H9 (cell line): Measurements from ENCODE around the gene TTBK1. TPM values are rescaled to one million over a fixed set of nuclear protein-coding genes. Genes with fewer than 3 reads are reported as not detected.

ENCODE experiments used
- DNase-seq: peaks from one replicate; pipeline ENCODE4 v3.0.0-alpha.2; 2017
- H2AFZ ChIP-seq: one replicate; pipeline ENCODE4 v1.6.1; 2013; ENCODE audit warnings: mild to moderate bottlenecking, low read length, control low read depth, moderate library complexity
- H2AK5ac ChIP-seq: 2 replicates; pipeline ENCODE4 v1.6.1; 2013; ENCODE audit warnings: low read length, control low read depth, mixed read lengths; ENCODE audit not compliant: insufficient read length
- H2BK120ac ChIP-seq: one replicate; pipeline ENCODE4 v1.6.1; 2013; ENCODE audit warnings: low read depth, mild to moderate bottlenecking, low read length, control low read depth, inconsistent platforms; ENCODE audit not compliant: poor library complexity, severe bottlenecking
- H2BK12ac ChIP-seq: 2 replicates; pipeline ENCODE4 v1.6.1; 2013; ENCODE audit warnings: low read length, control low read depth, mixed read lengths, low read depth; ENCODE audit not compliant: insufficient read length
- H2BK15ac ChIP-seq: 2 replicates; pipeline ENCODE4 v1.6.1; 2013; ENCODE audit warnings: low read depth, low read length, control low read depth
- H2BK20ac ChIP-seq: one replicate; pipeline ENCODE4 v1.6.1; 2013; ENCODE audit warnings: low read depth, mild to moderate bottlenecking, low read length, control low read depth, inconsistent platforms; ENCODE audit not compliant: poor library complexity, severe bottlenecking
- H2BK5ac ChIP-seq: 2 replicates; pipeline ENCODE4 v1.6.1; 2013; ENCODE audit warnings: low read length, control low read depth, mixed read lengths; ENCODE audit not compliant: insufficient read length
- H3K14ac ChIP-seq: 2 replicates; pipeline ENCODE4 v1.6.1; 2013; ENCODE audit warnings: low read length, control low read depth; ENCODE audit not compliant: insufficient read depth
- H3K18ac ChIP-seq: 2 replicates; pipeline ENCODE4 v1.6.1; 2013; ENCODE audit warnings: low read depth, mild to moderate bottlenecking, mixed read lengths, low read length, control low read depth; ENCODE audit not compliant: insufficient read length
- H3K23ac ChIP-seq: 2 replicates; pipeline ENCODE4 v1.6.1; 2013; ENCODE audit warnings: low read length, control low read depth, mixed read lengths, low read depth; ENCODE audit not compliant: insufficient read length
- H3K23me2 ChIP-seq: 2 replicates; pipeline ENCODE4 v1.6.1; 2013; ENCODE audit warnings: low read depth, mild to moderate bottlenecking, mixed read lengths, low read length, control low read depth; ENCODE audit not compliant: insufficient read length, poor library complexity, severe bottlenecking
- H3K27ac ChIP-seq: 2 replicates; pipeline ENCODE4 v1.5.1; 2013; ENCODE audit warnings: low read length, control low read depth, mixed read lengths, low read depth; ENCODE audit not compliant: insufficient read length
- H3K27me3 ChIP-seq: 2 replicates; pipeline ENCODE4 v1.6.1; 2013; ENCODE audit warnings: low read length, control low read depth, inconsistent platforms; ENCODE audit not compliant: insufficient read depth
- H3K4ac ChIP-seq: 2 replicates; pipeline ENCODE4 v1.6.1; 2013; ENCODE audit warnings: low read depth, mild to moderate bottlenecking, control low read depth, inconsistent platforms, low read length, moderate library complexity
- H3K4me1 ChIP-seq: 2 replicates; pipeline ENCODE4 v1.6.1; 2013; ENCODE audit warnings: low read length, control low read depth, inconsistent platforms; ENCODE audit not compliant: insufficient read depth
- H3K4me2 ChIP-seq: 2 replicates; pipeline ENCODE4 v1.6.1; 2013; ENCODE audit warnings: low read length, control low read depth, mixed read lengths; ENCODE audit not compliant: insufficient read length, insufficient read depth
- H3K56ac ChIP-seq: 2 replicates; pipeline ENCODE4 v1.6.1; 2013; ENCODE audit warnings: low read depth, mild to moderate bottlenecking, mixed read lengths, low read length, control low read depth; ENCODE audit not compliant: insufficient read length
- H3K79me1 ChIP-seq: 2 replicates; pipeline ENCODE4 v1.6.1; 2013; ENCODE audit warnings: low read depth, mild to moderate bottlenecking, moderate library complexity, low read length, control low read depth, inconsistent platforms; ENCODE audit not compliant: insufficient read depth, poor library complexity, severe bottlenecking
- H3K79me2 ChIP-seq: 2 replicates; pipeline ENCODE4 v1.6.1; 2013; ENCODE audit warnings: low read length, control low read depth, inconsistent platforms; ENCODE audit not compliant: insufficient read depth
- H3K9ac ChIP-seq: 2 replicates; pipeline ENCODE4 v1.6.1; 2013; ENCODE audit warnings: low read length, control low read depth, mixed read lengths; ENCODE audit not compliant: insufficient read length; ENCODE audit errors: extremely low read depth
- H3K9me3 ChIP-seq: one replicate; pipeline ENCODE4 v1.6.1; 2013; ENCODE audit warnings: low read depth, low read length, inconsistent platforms; ENCODE audit not compliant: control insufficient read depth
- H3T11ph ChIP-seq: one replicate; pipeline ENCODE4 v1.6.1; 2013; ENCODE audit warnings: mild to moderate bottlenecking, low read length, control low read depth, inconsistent platforms
- H4K20me1 ChIP-seq: one replicate; pipeline ENCODE4 v1.6.1; 2013; ENCODE audit not compliant: control insufficient read depth, insufficient read length, insufficient read depth
- H4K5ac ChIP-seq: 2 replicates; pipeline ENCODE4 v1.6.1; 2013; ENCODE audit warnings: low read depth, mild to moderate bottlenecking, mixed read lengths, low read length, control low read depth; ENCODE audit not compliant: insufficient read length
- H4K8ac ChIP-seq: replicated peaks from 2 replicates; pipeline ENCODE4 v1.6.1; 2013; ENCODE audit warnings: low read length, control low read depth, mixed read lengths, low read depth; ENCODE audit not compliant: insufficient read length
- H4K91ac ChIP-seq: 2 replicates; pipeline ENCODE4 v1.6.1; 2013; ENCODE audit warnings: low read depth, mild to moderate bottlenecking, moderate library complexity, mixed read lengths, low read length, control low read depth; ENCODE audit not compliant: insufficient read length
- H3K27ac Mint-ChIP-seq, 3 experiments: 2 replicates in 2 of 3; 3 replicates in 1 of 3; pipeline ENCODE4 v1.8.0; 2020 to 2021; ENCODE audit warnings: mixed read lengths in 3 of 3, mild to moderate bottlenecking in 1 of 3, moderate library complexity in 1 of 3
- H3K27me3 Mint-ChIP-seq: 2 replicates; pipeline ENCODE4 v1.8.0; 2021; ENCODE audit warnings: low read depth, mild to moderate bottlenecking, moderate library complexity, mixed read lengths
- H3K36me3 Mint-ChIP-seq, 3 experiments: 2 replicates in 2 of 3; 3 replicates in 1 of 3; pipeline ENCODE4 v1.8.0; 2020 to 2021; ENCODE audit warnings: low read depth in 3 of 3, mixed read lengths in 3 of 3; ENCODE audit not compliant: insufficient read depth in 1 of 3
- H3K4me1 Mint-ChIP-seq, 2 experiments: 2 replicates each; pipeline ENCODE4 v1.8.0; 2020; ENCODE audit warnings: mixed read lengths in 2 of 2
- H3K4me3 Mint-ChIP-seq, 2 experiments: 2 replicates in 1 of 2; 3 replicates in 1 of 2; pipeline ENCODE4 v1.8.0; 2020 to 2021; ENCODE audit warnings: mild to moderate bottlenecking in 2 of 2, mixed read lengths in 2 of 2, moderate library complexity in 1 of 2
- H3K9me3 Mint-ChIP-seq, 2 experiments: 2 replicates in 1 of 2; 3 replicates in 1 of 2; pipeline ENCODE4 v1.8.0; 2020; ENCODE audit warnings: mild to moderate bottlenecking in 2 of 2, mixed read lengths in 2 of 2, moderate library complexity in 1 of 2
- WGBS: extraction: QIAGEN DNeasy Blood & Tissue Kit; methylation state at CpG from one replicate; pipeline ENCODE4 v1.1.7; 2013; ENCODE audit warnings: missing lambda C conversion rate, low lambda C conversion rate, mixed read lengths; ENCODE audit not compliant: insufficient read length; ENCODE audit errors: extremely low coverage; 5-methylcytosine and 5-hydroxymethylcytosine counted together
- total RNA-seq: library from RNA; stranded (reverse); gene quantifications from 2 replicates; pipeline ENCODE4 v1.2.1, GENCODE V29; 2021
- TF ChIP-seq, protein P1 (sequence below): fragments of 200-600 bp; sonication (generic); conservative IDR thresholded peaks from 3 replicates; pipeline ENCODE4 v1.8.0; 2021; ENCODE audit warnings: antibody characterized with exemption, mild to moderate bottlenecking

Gene TTBK1
- total RNA-seq, 1 experiment from 2014 or later: 1.6 TPM

DNA sequence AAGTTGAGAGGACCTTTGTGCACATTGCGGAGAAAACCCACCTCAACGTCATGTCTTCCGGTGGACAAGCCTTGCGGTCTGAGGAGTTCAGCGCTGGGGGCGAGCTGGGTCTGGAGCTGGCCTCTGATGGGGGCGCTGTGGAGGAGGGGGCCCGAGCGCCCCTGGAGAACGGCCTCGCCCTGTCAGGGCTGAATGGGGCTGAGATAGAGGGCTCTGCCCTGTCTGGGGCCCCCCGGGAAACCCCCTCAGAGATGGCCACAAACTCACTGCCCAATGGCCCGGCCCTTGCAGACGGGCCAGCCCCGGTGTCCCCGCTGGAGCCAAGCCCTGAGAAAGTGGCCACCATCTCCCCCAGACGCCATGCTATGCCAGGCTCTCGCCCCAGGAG is 40.2 kb downstream of the TTBK1 start:
- TF ChIP-seq, protein P1, sequence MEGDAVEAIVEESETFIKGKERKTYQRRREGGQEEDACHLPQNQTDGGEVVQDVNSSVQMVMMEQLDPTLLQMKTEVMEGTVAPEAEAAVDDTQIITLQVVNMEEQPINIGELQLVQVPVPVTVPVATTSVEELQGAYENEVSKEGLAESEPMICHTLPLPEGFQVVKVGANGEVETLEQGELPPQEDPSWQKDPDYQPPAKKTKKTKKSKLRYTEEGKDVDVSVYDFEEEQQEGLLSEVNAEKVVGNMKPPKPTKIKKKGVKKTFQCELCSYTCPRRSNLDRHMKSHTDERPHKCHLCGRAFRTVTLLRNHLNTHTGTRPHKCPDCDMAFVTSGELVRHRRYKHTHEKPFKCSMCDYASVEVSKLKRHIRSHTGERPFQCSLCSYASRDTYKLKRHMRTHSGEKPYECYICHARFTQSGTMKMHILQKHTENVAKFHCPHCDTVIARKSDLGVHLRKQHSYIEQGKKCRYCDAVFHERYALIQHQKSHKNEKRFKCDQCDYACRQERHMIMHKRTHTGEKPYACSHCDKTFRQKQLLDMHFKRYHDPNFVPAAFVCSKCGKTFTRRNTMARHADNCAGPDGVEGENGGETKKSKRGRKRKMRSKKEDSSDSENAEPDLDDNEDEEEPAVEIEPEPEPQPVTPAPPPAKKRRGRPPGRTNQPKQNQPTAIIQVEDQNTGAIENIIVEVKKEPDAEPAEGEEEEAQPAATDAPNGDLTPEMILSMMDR: no peak

More for the DNA sequence above, 40.2 kb downstream of the TTBK1 start:
- Histone ChIP-seq H3K56ac (no peak overlapping the region), H4K20me1 (no peaks in the 10 kb centered on the region), H4K8ac (no peak overlapping the region), H3K27me3 (no peaks in the 10 kb centered on the region), H3K4ac (no peak overlapping the region), H3K79me2 (no peaks in the 10 kb centered on the region), H3K23ac (no peak overlapping the region), H4K5ac (no peak overlapping the region), H4K91ac (no peak overlapping the region), H3K79me1 (no peaks in the 10 kb centered on the region), H3K18ac (no peak overlapping the region), H3K14ac (no peak overlapping the region), H3K9me3 (no peaks in the 10 kb centered on the region), H2BK12ac (no peak overlapping the region), H3K23me2 (no peaks in the 10 kb centered on the region), H3T11ph (no peak overlapping the region), H3K27ac (no peak overlapping the region), H3K9ac (no peak overlapping the region), H3K4me2 (no peak overlapping the region), H2BK15ac (no peak overlapping the region), H2BK5ac (no peak overlapping the region), H2BK120ac (no peak overlapping the region), H2AK5ac (no peak overlapping the region), H2AFZ (no peak overlapping the region), H2BK20ac (no peak overlapping the region), H3K4me1 (no peaks in the 10 kb centered on the region; the same call in 1 of the 2 replicates)
- no peak overlapping the region for H3K4me3 Mint-ChIP-seq
- H3K27me3 Mint-ChIP-seq: peaks cover 6% of the 10 kb centered on the region
- no peaks in the 10 kb centered on the region for H3K36me3 Mint-ChIP-seq
- WGBS: no CpG with 5 or more reads among the region's 18 CpGs
- H3K9me3 Mint-ChIP-seq: no peaks in the 10 kb centered on the region
- no peak overlapping the region for H3K27ac Mint-ChIP-seq
- DNase-seq: no peak
- H3K4me1 Mint-ChIP-seq: peaks cover 15 to 35% of the 10 kb centered on the region in 2 experiments
